ENCODE results near the gene XRCC1. TPM values are rescaled to one million over a fixed set of nuclear protein-coding genes. Genes with fewer than 3 reads are reported as not detected.
A peak's percentile ranks its signal among the peaks of the same experiment; 100 is the strongest.

Gene XRCC1
- total RNA-seq, 1 experiment from 2014 or later = 38.0 TPM

- H3K56ac ChIP-seq (ENCODE audit: insufficient read length, low read depth, low read length) = peak overlapping the region; percentile 11
- H3K9me3 Mint-ChIP-seq = no peaks in the 10 kb centered on the region; a peak in 1 of 5 replicates
- H3K27me3 Mint-ChIP-seq (ENCODE audit: low read depth) = no peaks in the 10 kb centered on the region
- H4K8ac ChIP-seq (replicated peaks; ENCODE audit: insufficient read length, low read depth, low read length) = no peak overlapping the region
- no peak for TF ChIP-seq CTCF (conservative IDR thresholded peaks at IDR 0.05)
- H3K14ac ChIP-seq (ENCODE audit: insufficient read depth, low read length) = 0 out of 2 replicates have a peak overlapping the region, but pooled peaks have one; percentile 67
- no peak overlapping the region for H2BK15ac ChIP-seq (ENCODE audit: low read depth, low read length)
- H3K4me2 ChIP-seq (ENCODE audit: insufficient read depth, insufficient read length, low read length) = peak overlapping the region; percentile 75
- peaks cover 14% of the 10 kb centered on the region for H3K23me2 ChIP-seq (ENCODE audit: insufficient read length, low read depth, low read length, poor library complexity, severe bottlenecking)
- no peak for DNase-seq
- H4K91ac ChIP-seq (ENCODE audit: insufficient read length, low read depth, low read length) = no peak overlapping the region
- H3K27me3 ChIP-seq (ENCODE audit: insufficient read depth, low read length) = no peaks in the 10 kb centered on the region
- H2AK5ac ChIP-seq (ENCODE audit: insufficient read length, low read length) = no peak overlapping the region
- H2BK12ac ChIP-seq (ENCODE audit: insufficient read length, low read depth, low read length) = no peak overlapping the region
- no peaks in the 10 kb centered on the region for H3K79me1 ChIP-seq (ENCODE audit: insufficient read depth, low read depth, low read length, poor library complexity, severe bottlenecking)
- H3K4me1 ChIP-seq (ENCODE audit: insufficient read depth, low read length) = no peaks in the 10 kb centered on the region; the same call in none of the 2 replicates
- no peak overlapping the region for H3K23ac ChIP-seq (ENCODE audit: insufficient read length, low read depth, low read length)
- peaks cover 9 to 17% (median 9%) of the 10 kb centered on the region in 3 experiments; a peak in 5 of 7 replicates for H3K36me3 Mint-ChIP-seq (ENCODE audit: insufficient read depth in 1 of 3, low read depth in 3 of 3)
- H2BK20ac ChIP-seq (ENCODE audit: low read depth, low read length, poor library complexity, severe bottlenecking) = no peak overlapping the region
- peak overlapping the region; percentile 12 for H3K9ac ChIP-seq (ENCODE audit: extremely low read depth, insufficient read length, low read length)
- no peak overlapping the region for H2AFZ ChIP-seq (ENCODE audit: low read length)
- no peak overlapping the region for H3K4ac ChIP-seq (ENCODE audit: low read depth, low read length)
- no peak overlapping the region for H2BK120ac ChIP-seq (ENCODE audit: low read depth, low read length, poor library complexity, severe bottlenecking)
- H3K27ac ChIP-seq (ENCODE audit: insufficient read length, low read depth, low read length) = peak overlapping the region; percentile 24
- peaks cover 25 to 37% of the 10 kb centered on the region in 2 experiments for H3K4me1 Mint-ChIP-seq
- H3K79me2 ChIP-seq (ENCODE audit: insufficient read depth, low read length) = no peaks in the 10 kb centered on the region
- H3K4me3 Mint-ChIP-seq = peak overlapping the region; percentile 83 to 87
- H3K9me3 ChIP-seq (ENCODE audit: control insufficient read depth, low read depth, low read length) = no peaks in the 10 kb centered on the region
- no CpG with 5 or more reads among the region's 23 CpGs for WGBS (ENCODE audit: extremely low coverage, insufficient read length, low lambda C conversion rate)
- H3T11ph ChIP-seq (ENCODE audit: low read length) = no peak overlapping the region
- H3K27ac Mint-ChIP-seq = peak overlapping the region; percentile 99 to 100 (median 100); a peak in 6 of 7 replicates
- H3K18ac ChIP-seq (ENCODE audit: insufficient read length, low read depth, low read length) = peak overlapping the region; percentile 33
- H4K5ac ChIP-seq (ENCODE audit: insufficient read length, low read depth, low read length) = no peak overlapping the region
- H2BK5ac ChIP-seq (ENCODE audit: insufficient read length, low read length) = no peak overlapping the region
- no peaks in the 10 kb centered on the region for H4K20me1 ChIP-seq (ENCODE audit: control insufficient read depth, insufficient read depth, insufficient read length)
These were observed 45.0 kb upstream of the XRCC1 start for GRCh38 chr19:43620061-43621001.

Data from H9 (cell line).